ENCODE results near the gene HOXC13.

The HOXC13 gene

DNA sequence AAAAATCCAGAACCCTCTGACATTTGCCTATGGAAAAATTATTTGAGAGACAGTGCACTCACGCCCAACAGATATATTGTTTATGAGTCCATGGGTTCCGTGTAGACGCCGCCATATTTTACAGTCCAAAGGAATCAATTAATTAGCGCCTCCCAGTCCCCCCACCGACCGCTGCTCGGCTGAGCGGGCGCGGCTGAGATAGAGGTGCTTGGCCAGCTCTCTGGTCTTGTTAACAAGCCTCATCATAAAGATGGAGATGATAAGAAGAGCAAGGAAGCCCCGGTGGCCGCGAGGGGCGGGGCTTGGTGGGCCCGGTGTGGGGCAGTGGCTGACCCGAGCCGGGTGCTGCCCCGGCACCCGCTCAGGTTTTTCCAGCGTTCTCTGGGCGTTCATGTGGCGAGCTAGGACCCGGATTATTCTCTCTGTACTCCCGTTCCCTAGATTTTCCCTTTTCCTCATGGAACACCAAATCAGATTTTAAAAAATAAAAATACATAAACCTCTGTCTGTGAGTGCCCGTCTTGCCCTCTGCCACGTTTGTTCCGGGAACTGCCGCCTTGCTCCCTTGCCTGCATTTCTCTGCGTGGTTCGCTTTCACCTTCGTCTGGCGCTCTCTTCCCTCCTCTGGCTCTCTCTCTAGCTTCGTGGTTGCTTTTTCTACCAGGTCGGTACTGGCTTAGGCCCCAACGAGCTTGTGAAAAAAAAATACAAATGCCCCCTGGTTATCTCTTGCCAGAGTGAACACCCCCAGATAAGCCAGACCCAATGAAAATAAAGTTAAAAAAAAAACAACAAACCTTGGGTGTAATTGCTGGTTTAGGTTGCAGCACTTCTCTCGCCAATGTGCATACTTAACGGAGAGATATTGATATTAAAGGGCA lies 25.0 kb downstream of the HOXC13 start (continued):
- TF ChIP-seq, protein P1, sequence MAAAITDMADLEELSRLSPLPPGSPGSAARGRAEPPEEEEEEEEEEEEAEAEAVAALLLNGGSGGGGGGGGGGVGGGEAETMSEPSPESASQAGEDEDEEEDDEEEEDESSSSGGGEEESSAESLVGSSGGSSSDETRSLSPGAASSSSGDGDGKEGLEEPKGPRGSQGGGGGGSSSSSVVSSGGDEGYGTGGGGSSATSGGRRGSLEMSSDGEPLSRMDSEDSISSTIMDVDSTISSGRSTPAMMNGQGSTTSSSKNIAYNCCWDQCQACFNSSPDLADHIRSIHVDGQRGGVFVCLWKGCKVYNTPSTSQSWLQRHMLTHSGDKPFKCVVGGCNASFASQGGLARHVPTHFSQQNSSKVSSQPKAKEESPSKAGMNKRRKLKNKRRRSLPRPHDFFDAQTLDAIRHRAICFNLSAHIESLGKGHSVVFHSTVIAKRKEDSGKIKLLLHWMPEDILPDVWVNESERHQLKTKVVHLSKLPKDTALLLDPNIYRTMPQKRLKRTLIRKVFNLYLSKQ (tag by site-specific recombination; IDR thresholded peaks at IDR 0.05; ENCODE audit: borderline replicate concordance) = no peak
- TF ChIP-seq ZNF366 (tag by site-specific recombination; conservative IDR thresholded peaks at IDR 0.05) (peak; percentile 22; the same call in 1 of the 2 replicates), GLI4 (tag by site-specific recombination; IDR thresholded peaks at IDR 0.05) (no peak), ZBTB17 (tag by site-specific recombination; IDR thresholded peaks at IDR 0.05) (peak; percentile 66), TCF7L2 (IDR thresholded peaks at IDR 0.05; ENCODE audit: borderline replicate concordance, low read depth, low read length) (peak; percentile 47; the same call in 1 of the 2 replicates), ZNF10 (tag by site-specific recombination; IDR thresholded peaks at IDR 0.05) (peak; percentile 95), PRDM6 (tag by site-specific recombination; IDR thresholded peaks at IDR 0.05) (peak; percentile 80), ZNF658 (tag by site-specific recombination; IDR thresholded peaks at IDR 0.05) (no peak), FEZF1 (tag by site-specific recombination; IDR thresholded peaks at IDR 0.05) (peak; percentile 78), ZNF274 (IDR thresholded peaks at IDR 0.05; ENCODE audit: low read length) (no peak), ZNF274 (tag by site-specific recombination; IDR thresholded peaks at IDR 0.05; ENCODE audit: borderline replicate concordance) (no peak), ZNF677 (tag by site-specific recombination; IDR thresholded peaks at IDR 0.05) (no peak), SCRT2 (tag by site-specific recombination; IDR thresholded peaks at IDR 0.05) (no peak), HOXD13 (CRISPR knock-in tag; IDR thresholded peaks at IDR 0.05; ENCODE audit: borderline replicate concordance) (no peak), ZNF239 (tag by site-specific recombination; IDR thresholded peaks at IDR 0.05) (no peak), ZNF426 (tag by site-specific recombination; IDR thresholded peaks at IDR 0.05) (no peak), EGR2 (tag by site-specific recombination; IDR thresholded peaks at IDR 0.05; ENCODE audit: low read depth) (no peak), ZNF692 (tag by site-specific recombination; IDR thresholded peaks at IDR 0.05) (peak; percentile 98), ZXDB (tag by site-specific recombination; IDR thresholded peaks at IDR 0.05) (peak; percentile 87), YY2 (tag by site-specific recombination; IDR thresholded peaks at IDR 0.05) (no peak), ZBTB26 (tag by site-specific recombination; optimal IDR thresholded peaks at IDR 0.05) (peak; percentile 29), ZNF324 (tag by site-specific recombination; IDR thresholded peaks at IDR 0.05) (0 out of 2 replicates have a peak, but pooled peaks have one; percentile 52), GFI1B (tag by site-specific recombination; IDR thresholded peaks at IDR 0.05) (no peak), ZNF664 (tag by site-specific recombination; IDR thresholded peaks at IDR 0.05) (no peak), KLF1 (tag by site-specific recombination; IDR thresholded peaks at IDR 0.05) (peak; percentile 48), ZNF112 (tag by site-specific recombination; IDR thresholded peaks at IDR 0.05) (no peak), ZBTB6 (tag by site-specific recombination; IDR thresholded peaks at IDR 0.05) (no peak)
- TF ChIP-seq, protein P2, sequence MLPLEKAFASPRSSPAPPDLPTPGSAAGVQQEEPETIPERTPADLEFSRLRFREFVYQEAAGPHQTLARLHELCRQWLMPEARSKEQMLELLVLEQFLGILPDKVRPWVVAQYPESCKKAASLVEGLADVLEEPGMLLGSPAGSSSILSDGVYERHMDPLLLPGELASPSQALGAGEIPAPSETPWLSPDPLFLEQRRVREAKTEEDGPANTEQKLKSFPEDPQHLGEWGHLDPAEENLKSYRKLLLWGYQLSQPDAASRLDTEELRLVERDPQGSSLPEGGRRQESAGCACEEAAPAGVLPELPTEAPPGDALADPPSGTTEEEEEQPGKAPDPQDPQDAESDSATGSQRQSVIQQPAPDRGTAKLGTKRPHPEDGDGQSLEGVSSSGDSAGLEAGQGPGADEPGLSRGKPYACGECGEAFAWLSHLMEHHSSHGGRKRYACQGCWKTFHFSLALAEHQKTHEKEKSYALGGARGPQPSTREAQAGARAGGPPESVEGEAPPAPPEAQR (tag by site-specific recombination; IDR thresholded peaks at IDR 0.05) = 0 out of 2 replicates have a peak, but pooled peaks have one; percentile 21
- TF ChIP-seq, protein P3, sequence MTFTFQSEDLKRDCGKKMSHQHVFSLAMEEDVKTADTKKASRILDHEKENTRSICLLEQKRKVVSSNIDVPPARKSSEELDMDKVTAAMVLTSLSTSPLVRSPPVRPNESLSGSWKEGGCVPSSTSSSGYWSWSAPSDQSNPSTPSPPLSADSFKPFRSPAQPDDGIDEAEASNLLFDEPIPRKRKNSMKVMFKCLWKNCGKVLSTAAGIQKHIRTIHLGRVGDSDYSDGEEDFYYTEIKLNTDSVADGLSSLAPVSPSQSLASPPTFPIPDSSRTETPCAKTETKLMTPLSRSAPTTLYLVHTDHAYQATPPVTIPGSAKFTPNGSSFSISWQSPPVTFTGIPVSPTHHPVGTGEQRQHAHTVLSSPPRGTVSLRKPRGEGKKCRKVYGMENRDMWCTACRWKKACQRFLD (tag by site-specific recombination; IDR thresholded peaks at IDR 0.05) = no peak

Data from HEK293 (cell line).